Myocyte (in vitro differentiated cells): ENCODE data around the gene LRCH4. TPM values are rescaled to one million over a fixed set of nuclear protein-coding genes. Genes with fewer than 3 reads are reported as not detected.
A peak's percentile ranks its signal among the peaks of the same experiment; 100 is the strongest.

Experiments used
- DNase-seq: peaks from one replicate; pipeline ENCODE4 v3.0.0-alpha.2; 2012; ENCODE audit warnings: low read depth
- polyA plus RNA-seq: library from polyadenylated mRNA; unstranded; fragments of >200 nt; gene quantifications from one replicate; pipeline ENCODE4 v1.2.1, GENCODE V29; 2012; ENCODE audit warnings: missing spikeins
- total RNA-seq: library from RNA; depleted of rRNA; stranded (reverse); fragments of >200 nt; gene quantifications from 2 replicates; pipeline ENCODE4 v1.2.3, GENCODE V29; 2014

Gene LRCH4, protein sequence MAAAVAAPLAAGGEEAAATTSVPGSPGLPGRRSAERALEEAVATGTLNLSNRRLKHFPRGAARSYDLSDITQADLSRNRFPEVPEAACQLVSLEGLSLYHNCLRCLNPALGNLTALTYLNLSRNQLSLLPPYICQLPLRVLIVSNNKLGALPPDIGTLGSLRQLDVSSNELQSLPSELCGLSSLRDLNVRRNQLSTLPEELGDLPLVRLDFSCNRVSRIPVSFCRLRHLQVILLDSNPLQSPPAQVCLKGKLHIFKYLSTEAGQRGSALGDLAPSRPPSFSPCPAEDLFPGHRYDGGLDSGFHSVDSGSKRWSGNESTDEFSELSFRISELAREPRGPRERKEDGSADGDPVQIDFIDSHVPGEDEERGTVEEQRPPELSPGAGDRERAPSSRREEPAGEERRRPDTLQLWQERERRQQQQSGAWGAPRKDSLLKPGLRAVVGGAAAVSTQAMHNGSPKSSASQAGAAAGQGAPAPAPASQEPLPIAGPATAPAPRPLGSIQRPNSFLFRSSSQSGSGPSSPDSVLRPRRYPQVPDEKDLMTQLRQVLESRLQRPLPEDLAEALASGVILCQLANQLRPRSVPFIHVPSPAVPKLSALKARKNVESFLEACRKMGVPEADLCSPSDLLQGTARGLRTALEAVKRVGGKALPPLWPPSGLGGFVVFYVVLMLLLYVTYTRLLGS
- 63.1 and 99.7 TPM in 2 replicates for total RNA-seq
- polyA plus RNA-seq, result 35.9 TPM

DNA sequence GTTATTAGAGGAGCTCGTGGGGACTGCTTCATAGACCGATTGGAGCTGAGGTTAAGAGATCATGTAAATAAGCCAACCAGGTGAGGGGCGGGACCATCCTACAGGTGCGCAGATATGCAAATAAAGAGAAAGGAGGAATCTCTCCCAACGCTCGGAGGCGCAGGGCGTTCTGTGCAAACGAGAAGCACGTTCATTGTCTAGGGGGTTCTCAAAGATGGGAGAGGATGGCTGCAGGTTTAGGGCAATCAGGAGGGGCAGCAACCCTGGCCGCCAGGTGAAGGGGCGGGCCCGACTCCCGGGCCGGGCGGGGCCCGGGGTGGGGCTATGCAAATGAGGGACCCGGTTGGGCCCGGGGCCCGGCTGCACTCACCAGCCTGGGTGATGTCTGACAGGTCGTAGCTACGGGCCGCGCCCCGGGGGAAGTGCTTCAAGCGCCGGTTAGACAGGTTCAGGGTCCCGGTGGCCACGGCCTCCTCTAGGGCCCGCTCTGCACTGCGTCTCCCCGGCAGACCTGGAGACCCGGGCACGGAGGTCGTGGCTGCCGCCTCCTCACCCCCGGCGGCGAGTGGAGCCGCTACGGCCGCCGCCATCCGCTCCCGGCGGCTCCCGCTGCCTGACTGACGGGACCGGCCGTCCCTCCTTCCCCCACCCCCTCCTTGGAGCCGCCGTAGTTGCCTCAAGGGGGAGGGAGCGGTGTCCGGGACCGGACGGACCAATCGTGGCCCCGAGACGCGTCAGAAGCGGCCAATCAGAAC lies at the start of gene LRCH4:
TSS of gene LRCH4 (minus strand) at position 619 of the 755 bp plus-strand sequence. CDS start at position 590, 29 bp downstream.
- DNase-seq, result no peak

DNA sequence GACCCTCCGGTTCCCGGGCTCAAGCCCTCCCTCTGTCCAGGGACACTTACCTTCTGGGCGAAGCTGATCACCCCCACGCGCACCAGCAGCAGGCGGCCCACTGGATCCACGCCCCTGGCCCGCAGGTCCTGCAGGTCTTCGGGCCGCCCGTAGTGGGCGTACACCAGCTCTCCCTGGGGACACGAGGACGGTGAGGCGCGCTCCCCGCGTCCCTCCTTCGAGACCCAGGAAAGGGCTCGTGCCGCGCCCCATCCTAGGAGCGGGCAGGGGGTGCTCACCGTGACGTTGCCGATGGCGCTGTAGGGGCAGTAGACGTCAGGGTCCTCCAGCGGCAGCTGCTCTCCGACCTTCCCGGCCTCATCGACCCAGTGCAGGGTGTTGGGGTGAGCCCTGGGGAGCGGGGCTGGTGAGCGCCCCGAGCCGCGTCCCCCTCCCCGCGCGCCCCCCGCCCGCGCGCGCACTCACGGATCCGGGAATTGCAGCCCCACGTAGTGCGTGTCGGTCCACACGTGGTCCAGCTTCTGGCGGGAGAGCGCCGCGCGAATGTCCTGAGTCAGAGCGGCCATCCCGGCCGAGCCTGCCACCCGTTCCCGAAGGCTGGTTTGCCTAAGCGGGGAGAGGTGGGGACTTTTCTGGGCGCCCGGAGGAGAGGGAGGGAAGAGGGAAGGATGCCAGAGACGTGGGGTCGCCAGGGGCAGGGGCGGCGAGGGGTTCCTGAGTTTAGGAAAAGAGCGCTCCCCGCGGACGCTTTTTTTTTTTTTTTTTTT lies 47.2 kb upstream of the LRCH4 start:
- DNase-seq, result no peak

DNA sequence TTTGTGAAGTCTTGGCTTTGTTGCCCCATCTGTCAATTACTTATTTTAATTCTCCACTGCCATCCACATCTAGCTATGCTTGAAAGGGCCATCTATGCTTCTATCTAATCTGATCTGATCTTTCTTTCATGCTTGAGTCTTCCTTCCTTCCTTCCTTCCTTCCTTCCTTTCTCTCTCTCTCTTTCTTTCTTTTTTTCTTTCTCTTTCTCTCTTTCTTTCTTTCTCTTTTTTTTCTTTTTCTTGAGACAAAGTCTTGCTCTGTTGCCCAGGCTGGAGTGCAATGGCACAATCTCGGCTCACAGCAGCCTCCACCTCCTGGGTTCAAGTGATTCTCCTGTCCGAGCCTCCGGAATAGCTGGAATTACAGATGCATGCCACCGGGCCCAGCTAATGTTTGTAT lies 44.1 kb upstream of the LRCH4 start:
- no peak for DNase-seq

DNA sequence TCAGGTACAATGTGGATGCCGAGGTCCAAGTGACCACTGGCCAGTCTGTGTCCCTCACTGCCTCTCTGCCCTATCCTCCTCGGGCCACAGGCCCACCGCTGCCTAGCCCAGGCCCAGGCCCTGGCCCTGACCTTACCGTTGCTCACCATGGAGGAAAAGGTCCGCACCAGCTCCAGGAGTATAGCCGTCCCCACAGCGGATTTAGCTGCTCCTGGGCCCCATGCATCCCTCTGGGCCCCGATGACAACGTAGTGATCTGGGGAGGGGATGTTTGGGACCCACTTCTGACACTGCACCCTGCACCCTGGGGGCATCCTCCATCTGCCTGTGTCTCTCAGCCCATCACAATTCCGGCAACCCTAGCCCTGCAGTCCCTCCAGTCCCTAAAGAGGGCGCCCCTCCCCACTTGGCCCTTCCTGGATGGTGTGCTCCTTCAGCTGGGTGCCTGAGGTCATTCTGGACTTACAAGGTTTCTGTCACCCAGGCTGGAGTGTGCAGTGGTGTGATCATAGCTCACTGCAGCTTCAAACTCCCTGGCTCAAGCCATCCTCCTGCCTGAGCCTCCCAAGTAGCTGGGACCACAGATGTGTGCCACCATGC lies 43.3 kb upstream of the LRCH4 start:
- peak; percentile 18 for DNase-seq

DNA sequence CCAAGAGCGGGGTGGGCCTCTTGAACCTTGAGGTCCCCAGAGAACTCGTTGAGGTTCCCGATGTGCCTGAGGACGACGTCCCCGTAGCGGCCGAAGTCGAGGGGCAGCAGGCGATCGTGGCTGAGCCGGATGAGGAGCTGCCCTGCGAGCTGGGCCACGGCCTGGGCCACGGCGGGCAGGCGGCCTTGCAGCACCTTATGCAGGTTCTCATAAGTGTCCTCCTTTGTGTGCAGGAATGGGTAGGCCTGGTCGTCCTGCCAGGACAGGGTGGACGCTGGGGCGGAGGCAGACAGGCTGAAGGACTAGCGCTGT lies 41.3 kb upstream of the LRCH4 start:
- no peak for DNase-seq

DNA sequence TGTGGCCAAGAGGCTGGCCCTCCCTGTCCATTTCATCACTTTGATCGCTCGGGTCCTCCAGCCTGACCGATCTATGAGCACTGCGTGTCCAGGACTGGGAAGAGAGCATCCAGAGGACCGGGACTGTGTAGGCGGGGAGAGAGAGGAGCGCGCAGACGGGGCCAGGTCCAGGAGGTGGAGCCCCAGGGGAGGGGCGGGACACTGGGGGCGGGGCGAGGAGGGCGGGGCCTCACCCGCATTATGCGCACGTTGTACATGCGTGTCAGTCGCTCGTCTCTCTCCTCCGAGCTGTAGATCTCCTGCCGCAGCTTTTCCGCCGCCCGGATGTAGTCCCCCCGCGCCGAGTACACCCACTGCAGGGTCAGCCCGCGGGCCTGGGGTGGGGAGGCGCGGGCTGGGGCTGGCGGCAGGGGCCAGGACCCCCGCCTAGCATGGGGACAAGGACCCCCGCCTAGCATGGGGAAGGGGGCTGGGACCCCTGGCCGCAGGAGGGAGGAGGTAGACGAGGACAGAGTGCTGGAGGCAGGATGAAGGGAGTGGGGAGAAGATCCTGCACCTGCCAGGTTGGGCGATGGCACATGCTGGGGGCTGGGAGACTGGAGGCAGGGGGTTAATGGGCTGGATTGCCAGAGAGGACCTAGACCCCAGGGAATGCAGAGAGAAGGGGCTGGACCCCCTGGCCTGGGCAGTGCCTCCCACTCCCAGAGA lies 40.8 kb upstream of the LRCH4 start:
- DNase-seq, result no peak

DNA sequence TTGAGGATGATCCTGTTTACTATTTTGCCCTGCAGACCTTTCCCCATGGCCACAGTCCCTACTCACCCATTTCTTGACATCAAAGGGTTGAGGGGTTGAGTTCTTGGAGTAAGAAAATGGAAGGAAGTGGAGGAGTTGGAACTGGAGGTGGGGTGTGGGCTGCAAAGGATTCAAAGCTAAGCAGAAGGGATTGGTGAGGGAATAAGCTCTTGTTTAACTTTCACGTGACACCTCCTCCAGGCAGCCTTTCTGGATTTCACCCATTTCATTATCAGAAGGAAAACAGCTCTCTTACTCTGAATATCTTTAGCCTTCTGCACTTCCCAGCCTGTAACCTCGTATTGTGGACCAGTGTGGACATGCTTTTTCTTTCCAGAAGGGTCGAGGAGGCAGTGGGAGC lies 40.1 kb upstream of the LRCH4 start:
- no peak for DNase-seq

DNA sequence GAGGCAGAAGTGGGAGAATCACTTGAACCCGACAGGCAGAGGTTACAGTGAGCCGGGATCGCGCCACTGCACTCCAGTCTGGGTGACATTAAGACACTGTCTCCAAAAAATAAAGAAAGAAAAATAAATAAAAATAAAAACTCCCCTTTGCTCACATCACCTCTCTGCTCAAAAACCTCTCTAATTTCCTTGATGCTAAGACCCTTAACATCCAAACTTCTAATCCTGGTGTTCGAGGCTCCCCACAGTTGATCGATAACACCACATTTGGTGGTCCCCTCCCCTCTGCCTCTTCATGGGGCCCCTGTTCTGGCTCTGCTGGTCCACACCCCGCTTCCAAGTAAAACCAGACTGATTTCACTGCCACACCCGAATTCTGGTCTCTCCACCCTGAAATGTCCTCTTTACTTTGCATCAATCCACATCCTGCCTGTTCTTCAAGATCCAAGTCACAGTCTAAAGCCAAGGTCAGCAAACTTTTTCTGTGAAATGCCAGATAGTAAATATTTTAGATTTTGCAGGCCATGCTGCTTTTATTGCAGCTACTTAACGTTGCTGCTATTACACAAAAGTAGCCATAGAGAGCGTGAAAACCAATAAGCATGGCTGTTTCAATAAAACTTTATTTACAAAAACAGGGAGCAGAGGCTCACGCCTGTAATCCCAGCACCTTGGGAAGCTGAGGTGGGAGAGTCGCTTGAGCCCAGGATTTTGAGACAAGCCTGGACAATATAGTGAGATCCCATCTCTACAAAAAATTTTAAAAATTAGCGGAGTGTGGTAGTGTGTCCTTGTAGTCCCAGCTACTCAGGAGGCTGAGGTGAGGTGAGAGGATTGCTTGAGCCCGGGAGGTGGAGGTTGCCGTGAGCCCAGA lies 38.3 kb upstream of the LRCH4 start:
- DNase-seq, result no peak

DNA sequence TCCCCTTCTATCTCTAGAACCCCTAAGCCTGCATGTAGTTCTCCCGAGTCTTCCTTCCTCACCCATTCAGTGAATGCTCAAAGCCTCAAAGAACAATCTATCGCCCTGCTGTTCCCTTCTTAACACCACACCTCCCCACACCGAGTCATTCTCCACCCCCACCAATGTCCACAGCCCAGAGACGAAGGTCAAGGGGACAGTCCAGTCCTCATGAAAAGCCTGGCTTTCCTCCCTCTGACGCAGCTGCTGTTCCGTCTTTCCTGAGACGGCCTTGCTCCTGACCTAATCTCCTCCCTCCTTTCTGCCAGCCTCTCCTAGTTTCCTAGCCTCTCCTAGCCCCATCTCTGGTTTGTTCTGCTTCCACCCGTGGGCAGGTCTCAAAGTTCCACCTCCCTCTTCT lies 35.6 kb upstream of the LRCH4 start:
- no peak for DNase-seq

DNA sequence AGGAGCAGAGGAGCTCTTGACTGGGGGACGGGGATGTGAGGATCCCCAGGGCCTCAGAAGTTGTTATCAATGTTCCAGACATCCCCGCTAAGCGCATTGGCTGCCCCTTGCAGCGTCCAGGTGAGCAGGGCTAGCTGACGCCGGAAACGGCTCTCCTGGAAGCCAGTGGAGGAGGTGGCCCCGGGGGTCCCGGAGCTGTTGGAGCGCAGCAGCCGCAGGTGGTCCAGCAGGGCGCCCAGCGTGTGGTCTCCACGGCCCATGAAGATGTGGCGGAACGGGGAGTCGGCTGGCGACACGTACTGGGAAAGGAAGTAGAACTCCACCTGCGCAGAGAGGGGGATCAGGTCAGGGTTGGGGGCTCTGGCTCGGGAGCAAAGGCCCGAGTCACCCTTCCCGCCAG lies 34.9 kb upstream of the LRCH4 start:
- no peak for DNase-seq

DNA sequence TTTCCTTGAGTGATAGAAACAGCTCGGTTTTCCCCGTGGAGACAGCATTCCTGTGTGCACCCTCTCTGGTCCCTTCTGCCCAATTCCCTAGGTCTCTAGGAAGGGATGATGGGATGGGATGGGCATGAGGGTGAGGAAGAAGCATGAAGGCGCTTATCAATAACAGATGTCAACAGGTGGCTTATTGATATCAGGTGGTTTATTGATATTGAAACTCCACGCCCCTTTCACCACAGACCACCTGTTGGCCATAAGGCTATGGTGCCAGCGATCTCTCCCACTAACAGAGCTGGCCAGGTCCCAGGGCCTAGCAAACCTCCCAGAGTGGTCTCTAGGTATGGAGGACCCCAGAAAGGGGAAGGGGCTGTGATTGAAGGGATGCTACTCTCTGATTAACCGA lies 34.3 kb upstream of the LRCH4 start:
- DNase-seq, result no peak

DNA sequence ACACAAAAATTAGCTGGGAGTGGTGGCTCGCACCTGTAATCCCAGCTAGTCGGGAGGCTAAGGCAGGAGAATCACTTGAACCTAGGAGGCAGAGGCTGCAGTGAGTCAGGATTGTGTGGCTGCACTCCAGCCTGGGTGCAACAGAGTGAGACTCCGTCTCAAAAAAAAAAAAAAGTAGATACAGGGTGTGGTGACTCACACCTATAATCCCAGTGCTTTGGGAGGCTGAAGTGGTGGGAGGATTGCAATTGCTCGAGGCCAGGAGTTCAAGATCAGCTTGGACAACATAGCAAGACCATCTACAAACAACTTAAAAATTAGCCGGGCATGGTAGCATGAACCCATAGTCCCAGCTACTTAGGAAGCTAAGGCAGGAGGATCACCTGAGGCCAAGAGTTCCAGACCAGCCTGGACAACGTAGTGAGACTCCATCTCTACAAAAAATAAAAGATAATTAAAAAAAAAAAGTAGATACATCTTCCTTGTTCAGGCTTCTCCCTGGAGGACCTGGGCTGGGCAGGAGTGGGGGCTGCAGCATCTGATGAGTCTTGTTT lies 28.5 kb upstream of the LRCH4 start:
- DNase-seq, result no peak

DNA sequence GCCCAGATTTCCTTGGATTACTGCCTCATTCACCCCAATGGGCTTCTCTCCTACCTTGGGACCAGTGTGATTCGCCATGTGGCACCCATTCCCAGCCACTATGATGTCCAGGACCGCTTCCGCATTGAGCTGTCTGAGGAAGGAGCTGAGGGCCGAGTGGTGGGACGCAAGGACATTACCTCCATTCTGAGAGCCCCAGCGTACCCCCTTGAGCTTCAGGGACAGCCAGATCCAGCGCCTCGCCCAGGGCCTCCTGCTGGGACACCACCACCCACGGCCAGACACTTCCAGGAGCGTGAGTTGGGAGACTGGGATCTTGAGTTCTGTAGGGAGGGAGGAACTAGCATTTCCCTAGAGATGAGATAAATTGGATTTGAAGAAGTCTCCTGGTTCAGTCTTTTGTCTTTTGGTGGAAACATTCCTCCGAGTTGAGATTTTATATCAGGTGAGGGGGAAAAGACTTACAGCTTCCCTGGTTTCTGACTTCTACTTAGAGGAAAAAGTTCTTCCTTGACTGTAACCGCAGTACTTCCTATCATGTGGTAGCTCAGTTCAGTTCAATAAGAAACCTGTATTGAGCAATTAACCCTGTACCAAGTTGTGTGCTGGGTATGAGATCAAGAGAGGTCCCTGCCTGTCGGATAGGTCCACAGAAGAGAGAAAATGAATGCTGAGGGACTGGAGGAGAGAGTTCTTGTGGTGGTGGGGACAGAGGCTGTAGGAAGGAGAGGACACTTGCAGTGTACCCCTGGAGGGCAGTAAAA lies 27.7 kb upstream of the LRCH4 start:
- no peak for DNase-seq

DNA sequence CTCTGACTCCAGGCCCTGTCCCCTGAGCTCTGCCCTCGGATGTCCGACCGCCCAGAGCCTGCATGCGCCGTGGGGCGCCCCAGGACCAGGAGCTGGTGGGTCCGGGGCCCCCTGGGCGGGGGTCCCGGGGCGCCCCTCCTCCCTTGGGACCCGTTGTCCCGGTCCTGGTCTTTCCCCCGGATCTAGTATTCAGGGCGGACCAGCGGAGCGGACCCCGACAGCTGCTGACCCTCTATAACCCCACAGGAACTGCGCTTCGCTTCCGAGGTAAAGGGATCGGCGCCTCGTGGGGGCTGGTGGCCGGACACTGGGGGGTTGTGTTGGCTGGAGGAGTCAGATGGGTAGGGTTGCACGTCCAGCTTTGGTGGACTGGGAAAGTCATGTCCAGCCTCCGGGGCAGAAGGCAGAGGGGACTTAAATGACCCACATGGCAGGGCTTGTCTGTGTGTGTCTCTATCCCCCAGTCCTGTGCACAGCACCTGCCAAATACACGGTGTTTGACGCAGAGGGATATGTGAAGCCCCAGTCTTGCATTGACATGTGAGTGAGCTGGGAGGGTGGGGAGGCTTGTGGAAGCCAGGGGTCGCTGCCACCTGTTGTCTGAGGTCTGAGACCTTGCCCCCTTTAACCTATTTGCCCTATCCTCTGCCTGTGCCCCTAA lies 26.9 kb upstream of the LRCH4 start:
- peak; percentile 15 for DNase-seq

DNA sequence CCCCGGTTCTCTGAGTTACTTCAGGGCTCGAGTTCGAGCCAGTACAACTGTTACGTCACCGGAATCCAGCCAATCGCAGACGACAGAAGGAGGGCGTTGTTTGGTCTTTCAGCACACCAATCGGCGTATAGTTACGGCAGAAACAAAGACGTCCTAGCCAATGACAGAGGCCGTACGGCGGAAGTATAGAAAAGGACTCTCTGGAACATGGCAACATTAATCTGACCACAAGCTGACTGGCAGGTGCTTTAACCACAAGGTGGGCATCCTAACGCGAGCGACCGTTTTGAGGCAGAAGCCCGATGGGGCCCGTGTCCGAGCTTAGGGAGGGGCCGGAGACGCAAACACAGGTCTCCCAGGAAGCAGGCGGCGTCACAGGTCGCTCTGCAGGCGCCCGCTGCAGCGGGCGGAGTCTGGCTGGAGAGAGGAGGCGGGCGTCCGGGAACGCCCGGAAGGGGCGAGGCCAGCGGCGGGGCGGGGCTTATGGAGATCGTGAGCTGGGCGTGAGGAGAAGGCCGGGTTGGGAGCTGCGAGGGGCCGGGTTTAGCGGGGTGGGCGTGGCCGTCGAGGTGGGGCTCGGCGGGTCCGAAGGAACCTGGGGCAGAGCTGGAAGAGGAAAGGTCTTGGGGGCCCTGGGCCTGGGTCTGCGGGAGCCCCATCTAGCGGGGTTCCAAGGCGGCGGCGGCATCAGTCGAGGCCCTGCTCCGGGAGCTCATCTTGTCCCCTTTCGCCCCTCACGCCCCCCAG lies 26.2 kb upstream of the LRCH4 start, which contains the start of gene MOSPD3:
TSS of gene MOSPD3 (plus strand) at position 558 of the 747 bp plus-strand sequence. CDS start 252 bp downstream, outside the sequence.
- peak; percentile 100 for DNase-seq

DNA sequence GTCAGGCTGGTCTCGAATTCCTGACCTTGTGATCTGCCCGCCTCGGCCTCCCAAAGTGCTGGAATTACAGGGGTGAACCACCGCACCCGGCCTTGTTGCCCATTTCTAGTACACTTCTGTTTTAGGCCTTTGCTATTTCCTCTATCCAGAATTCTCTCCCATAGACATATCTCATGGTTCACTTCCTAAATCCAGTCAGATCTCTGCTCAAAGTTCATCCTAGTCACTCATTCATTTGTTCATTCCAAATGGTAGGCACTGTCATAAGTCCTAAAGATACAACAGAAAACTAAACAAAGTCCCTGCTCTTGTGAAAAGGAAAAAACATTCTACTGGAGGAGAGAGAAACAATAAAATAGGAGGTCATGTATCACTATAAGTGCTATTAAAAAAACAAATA lies 24.0 kb upstream of the LRCH4 start:
- DNase-seq, result no peak

DNA sequence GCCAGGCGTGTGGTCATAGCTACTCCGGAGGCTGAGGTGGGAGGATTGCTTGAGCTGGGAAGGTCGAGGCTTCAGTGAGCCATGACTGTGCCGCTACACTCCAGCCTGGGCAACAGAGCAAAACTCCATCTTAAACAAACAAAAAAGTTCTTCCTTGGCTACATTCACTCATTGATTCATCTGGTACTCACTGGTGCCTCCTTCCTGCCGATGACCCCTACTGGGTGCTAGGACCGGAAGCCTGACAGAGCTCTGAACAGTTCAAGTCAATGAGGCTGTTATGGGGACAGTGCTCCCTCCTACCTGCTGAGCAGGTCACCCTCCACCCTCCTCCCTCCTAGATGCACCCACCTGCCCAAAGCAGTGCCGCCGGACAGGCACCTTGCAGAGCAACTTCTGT lies 21.2 kb upstream of the LRCH4 start:
- DNase-seq, result no peak
